GM13977 (cell line): ENCODE data around the gene BMP6.

Source experiments
- DNase-seq: peaks from one replicate; pipeline ENCODE4 v3.0.0; 2012; ENCODE audit warnings: low spot score
- CTCF ChIP-seq: IDR thresholded peaks from 2 replicates; pipeline ENCODE4 v1.5.1; 2012; ENCODE audit warnings: mild to moderate bottlenecking, control low read depth; ENCODE audit not compliant: insufficient read depth; ENCODE audit errors: extremely low read depth, missing control alignments
- in situ Hi-C: fragments of 300-500 bp; cut with MboI; formaldehyde crosslinking; loops from one replicate; pipeline ENCODE4 v1.12.0; 2022; ENCODE audit warnings: low sequenced_read_pairs, low pct_unique_long_range_greater_than_20kb, mixed read lengths, inconsistent platforms; ENCODE audit not compliant: unreplicated experiment

The BMP6 gene

GRCh38 chr6:7902867-7903266 lies 177.0 kb downstream of the BMP6 start:
- in situ Hi-C loops = no loop called here
- no peak for DNase-seq
- TF ChIP-seq CTCF = no peak

GRCh38 chr6:7903673-7904072 lies 177.8 kb downstream of the BMP6 start:
- in situ Hi-C loops = no loop called here
- TF ChIP-seq CTCF = no peak
- DNase-seq = no peak

- no peak for TF ChIP-seq CTCF
- in situ Hi-C loops = no loop called here
- DNase-seq = no peak
These were observed 178.9 kb downstream of the BMP6 start for GRCh38 chr6:7904654-7905319.

GRCh38 chr6:7905416-7905815 lies 179.5 kb downstream of the BMP6 start:
- no peak for DNase-seq
- in situ Hi-C loops = no loop called here
- TF ChIP-seq CTCF = no peak

GRCh38 chr6:7906741-7907140 lies 180.8 kb downstream of the BMP6 start:
- in situ Hi-C loops = no loop called here
- no peak for DNase-seq
- TF ChIP-seq CTCF = no peak

GRCh38 chr6:7907159-7907558 lies 181.3 kb downstream of the BMP6 start:
- no peak for DNase-seq
- in situ Hi-C loops = no loop called here
- TF ChIP-seq CTCF = no peak
